Activated naive CD4-positive, alpha-beta T cell treated with anti-CD3 and anti-CD28 coated beads, Interleukin-2, amount 50 U/mL, for 72 hours (primary cell): ENCODE data around the gene SPDYE6. TPM values are rescaled to one million over a fixed set of nuclear protein-coding genes. Genes with fewer than 3 reads are reported as not detected.
"Not testable (repeated sequence)": the region's sequence is repeated elsewhere in the genome, so short reads cannot be mapped to it uniquely, and the experiment has no call there.

Experiments
- ATAC-seq, 2 donors: fragments of 150-1000 bp; cut with Tn5 transposase; 2 replicates each; pipeline ENCODE4 v1.10.0; 2021; ENCODE audit warnings: mild to moderate bottlenecking in 2 of 2, moderate library complexity in 2 of 2
- DNase-seq, 2 donors: peaks; one replicate each; pipeline ENCODE4 v3.0.0; 2021 to 2022; ENCODE audit warnings: low spot score in 2 of 2
- H3K27ac Mint-ChIP-seq, 2 donors: one replicate each; pipeline ENCODE4 v1.8.0; 2022; ENCODE audit warnings: mild to moderate bottlenecking in 2 of 2, mixed read lengths in 2 of 2
- H3K36me3 Mint-ChIP-seq, 2 donors: one replicate each; pipeline ENCODE4 v1.8.0; 2022; ENCODE audit warnings: mixed read lengths in 2 of 2
- H3K9me3 Mint-ChIP-seq, 2 donors: one replicate each; pipeline ENCODE4 v1.8.0; 2022; ENCODE audit warnings: mixed read lengths in 2 of 2
- total RNA-seq, 2 donors: library from RNA; stranded (reverse); gene quantifications; one replicate each; pipeline ENCODE4 v1.2.3, GENCODE V29; 2022

SPDYE6 gene
- total RNA-seq, 2 donors from 2014 or later, result not detected

GRCh38 chr7:102325106-102325505 is 31.1 kb downstream of the SPDYE6 start:
- ATAC-seq, DNase-seq, H3K27ac Mint-ChIP-seq, H3K36me3 Mint-ChIP-seq, H3K9me3 Mint-ChIP-seq: not testable (repeated sequence)

- no peaks in the 10 kb centered on the region for H3K9me3 Mint-ChIP-seq
- H3K36me3 Mint-ChIP-seq, result no peaks in the 10 kb centered on the region
- no peak overlapping the region for H3K27ac Mint-ChIP-seq
- ATAC-seq (no peak), DNase-seq (no peak)
Observed at GRCh38 chr7:102323914-102324195, 32.4 kb downstream of the SPDYE6 start.

GRCh38 chr7:102322202-102322715 is 34.0 kb downstream of the SPDYE6 start:
- no peak for ATAC-seq
- no peak for DNase-seq
- Mint-ChIP-seq H3K27ac (no peak overlapping the region), H3K36me3 (no peaks in the 10 kb centered on the region), H3K9me3 (no peaks in the 10 kb centered on the region)

- no peak for ATAC-seq
- DNase-seq, result no peak
- no peaks in the 10 kb centered on the region for H3K36me3 Mint-ChIP-seq
- no peaks in the 10 kb centered on the region for H3K9me3 Mint-ChIP-seq
- H3K27ac Mint-ChIP-seq, result no peak overlapping the region
Observed at GRCh38 chr7:102321351-102322201, 34.7 kb downstream of the SPDYE6 start.

- no peaks in the 10 kb centered on the region for H3K36me3 Mint-ChIP-seq
- ATAC-seq (no peak), DNase-seq (no peak)
- no peak overlapping the region for H3K27ac Mint-ChIP-seq
- H3K9me3 Mint-ChIP-seq, result no peaks in the 10 kb centered on the region
Observed at GRCh38 chr7:102320601-102321350, 35.5 kb downstream of the SPDYE6 start.

- ATAC-seq (no peak), DNase-seq (no peak)
- Mint-ChIP-seq H3K27ac (no peak overlapping the region), H3K9me3 (no peaks in the 10 kb centered on the region), H3K36me3 (no peaks in the 10 kb centered on the region)
Observed at GRCh38 chr7:102320181-102320580, 36.1 kb downstream of the SPDYE6 start.

GRCh38 chr7:102319671-102320070 is 36.6 kb downstream of the SPDYE6 start:
- DNase-seq (no peak), ATAC-seq (no peak)
- Mint-ChIP-seq H3K36me3 (no peaks in the 10 kb centered on the region), H3K9me3 (no peaks in the 10 kb centered on the region), H3K27ac (no peak overlapping the region)

- no peaks in the 10 kb centered on the region for H3K36me3 Mint-ChIP-seq
- no peaks in the 10 kb centered on the region for H3K9me3 Mint-ChIP-seq
- peak in 1 of 2 donors; percentile 47 for DNase-seq
- ATAC-seq, result peak in 1 of 2 donors; percentile 18
- no peak overlapping the region for H3K27ac Mint-ChIP-seq
Observed at GRCh38 chr7:102318482-102318971, 37.7 kb downstream of the SPDYE6 start.

- Mint-ChIP-seq H3K9me3 (no peaks in the 10 kb centered on the region), H3K36me3 (no peaks in the 10 kb centered on the region), H3K27ac (no peak overlapping the region)
- ATAC-seq (no peak), DNase-seq (no peak)
Observed at GRCh38 chr7:102317231-102318059, 38.8 kb downstream of the SPDYE6 start.

- Mint-ChIP-seq H3K36me3 (no peaks in the 10 kb centered on the region), H3K9me3 (no peaks in the 10 kb centered on the region), H3K27ac (no peak overlapping the region)
- ATAC-seq (no peak), DNase-seq (no peak)
Observed at GRCh38 chr7:102313997-102314780, 42.1 kb downstream of the SPDYE6 start.

GRCh38 chr7:102312317-102312716 is 43.9 kb downstream of the SPDYE6 start:
- DNase-seq, result no peak
- peak overlapping the region in 1 of 2 donors; percentile 29 for H3K27ac Mint-ChIP-seq
- H3K36me3 Mint-ChIP-seq, result no peaks in the 10 kb centered on the region
- ATAC-seq, result no peak
- H3K9me3 Mint-ChIP-seq, result no peaks in the 10 kb centered on the region

- Mint-ChIP-seq H3K36me3 (no peaks in the 10 kb centered on the region), H3K27ac (no peak overlapping the region), H3K9me3 (no peaks in the 10 kb centered on the region)
- no peak for ATAC-seq
- DNase-seq, result no peak
Observed at GRCh38 chr7:102310414-102310815, 45.8 kb downstream of the SPDYE6 start.

GRCh38 chr7:102306916-102307677 is 49.1 kb downstream of the SPDYE6 start:
- no peaks in the 10 kb centered on the region for H3K36me3 Mint-ChIP-seq
- DNase-seq (peak in 1 of 2 donors; percentile 52), ATAC-seq (peak; percentile 63 to 89)
- peak overlapping the region in 1 of 2 donors; percentile 81 for H3K27ac Mint-ChIP-seq
- no peaks in the 10 kb centered on the region for H3K9me3 Mint-ChIP-seq

GRCh38 chr7:102305414-102306268 is 50.6 kb downstream of the SPDYE6 start:
- no peak for DNase-seq
- Mint-ChIP-seq H3K27ac (no peak overlapping the region), H3K9me3 (no peaks in the 10 kb centered on the region), H3K36me3 (no peaks in the 10 kb centered on the region)
- ATAC-seq, result no peak

- Mint-ChIP-seq H3K36me3 (no peaks in the 10 kb centered on the region), H3K9me3 (no peaks in the 10 kb centered on the region), H3K27ac (no peak overlapping the region)
- DNase-seq (no peak), ATAC-seq (no peak)
Observed at GRCh38 chr7:102304668-102305067, 51.6 kb downstream of the SPDYE6 start.
